Suprapubic skin (tissue), 4 donors: ENCODE data around the gene CENATAC. TPM values are rescaled to one million over a fixed set of nuclear protein-coding genes. Genes with fewer than 3 reads are reported as not detected.
"Not testable (repeated sequence)": the region's sequence is repeated elsewhere in the genome, so short reads cannot be mapped to it uniquely, and the experiment has no call there.

Source experiments
- DNase-seq, 2 donors: peaks; one replicate each; pipeline ENCODE4 v3.0.0-alpha.2; 2019; ENCODE audit warnings: low spot score in 2 of 2
- H3K27ac ChIP-seq: fragments of 200-600 bp; sonication (generic); one replicate; pipeline ENCODE4 v1.5.1; 2019
- H3K27me3 ChIP-seq: fragments of 200-600 bp; sonication (generic); one replicate; pipeline ENCODE4 v1.5.1; 2019
- H3K36me3 ChIP-seq: fragments of 200-600 bp; sonication (generic); one replicate; pipeline ENCODE4 v1.5.1; 2019
- H3K4me1 ChIP-seq: fragments of 200-600 bp; sonication (generic); one replicate; pipeline ENCODE4 v1.5.1; 2019
- H3K4me3 ChIP-seq: fragments of 200-600 bp; sonication (generic); one replicate; pipeline ENCODE4 v1.5.1; 2019; ENCODE audit warnings: mild to moderate bottlenecking
- H3K9me3 ChIP-seq: fragments of 200-600 bp; sonication (generic); one replicate; pipeline ENCODE4 v1.5.1; 2019
- EP300 ChIP-seq: sonication (generic); formaldehyde crosslinking; IDR thresholded peaks from one replicate; pipeline ENCODE4 v1.6.1; 2017; ENCODE audit warnings: antibody characterized with exemption
- POLR2A ChIP-seq, 2 donors: fragments of 450-650 bp; IDR thresholded peaks; one replicate each; pipeline ENCODE4 v1.6.1; 2017; ENCODE audit warnings: antibody characterized with exemption in 2 of 2, mild to moderate bottlenecking in 2 of 2, moderate library complexity in 2 of 2
- POLR2AphosphoS5 ChIP-seq, 3 donors: sonication (generic); formaldehyde crosslinking; IDR thresholded peaks; one replicate each; pipeline ENCODE4 v1.6.1; 2017; ENCODE audit warnings: antibody characterized with exemption in 3 of 3
- WGBS: methylation state at CpG from one replicate; pipeline ENCODE4 v1.1.5; 2018; 5-methylcytosine and 5-hydroxymethylcytosine counted together
- total RNA-seq, 4 donors: library from RNA; depleted of rRNA; stranded (reverse); fragments of >200 nt; gene quantifications; one replicate each; pipeline ENCODE4 v1.1.0, GENCODE V29; 2016
- TF ChIP-seq, protein P1 (sequence below), 2 donors: fragments of 200-600 bp in 1 of 2; fragments of 450-650 bp in 1 of 2; sonication (generic) in 1 of 2; IDR thresholded peaks; one replicate each; pipeline ENCODE4 v1.5.1; 2016 to 2019; ENCODE audit warnings: antibody characterized with exemption in 2 of 2, mild to moderate bottlenecking in 1 of 2, moderate library complexity in 1 of 2

CENATAC gene
- total RNA-seq, 4 donors from 2014 or later, result 26.0 to 136 (median 49.8) TPM

DNA sequence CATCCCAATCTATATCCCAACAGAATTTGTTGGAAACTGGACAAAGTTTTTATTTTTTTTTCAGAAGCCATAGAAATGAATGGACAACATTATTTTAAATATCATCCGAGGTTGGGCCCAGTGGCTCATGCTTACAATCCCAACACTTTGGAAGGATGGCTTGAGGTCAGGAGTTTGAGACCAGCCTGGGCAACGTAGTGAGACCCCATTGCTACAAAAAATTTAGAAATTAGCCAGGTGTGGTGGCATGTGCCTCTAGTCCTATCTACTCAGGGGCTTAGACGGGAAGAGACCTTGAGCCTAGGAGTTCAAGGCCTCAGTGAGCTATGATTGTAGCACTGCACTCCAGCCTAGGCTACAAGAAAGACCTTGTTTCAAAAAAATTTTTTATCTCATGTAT is 36.9 kb downstream of the CENATAC start:
- H3K36me3 ChIP-seq, result no peaks in the 10 kb centered on the region
- TF ChIP-seq POLR2A (IDR thresholded peaks at IDR 0.05) (no peak), EP300 (no peak), POLR2AphosphoS5 (IDR thresholded peaks at IDR 0.05) (no peak)
- TF ChIP-seq, protein P1, sequence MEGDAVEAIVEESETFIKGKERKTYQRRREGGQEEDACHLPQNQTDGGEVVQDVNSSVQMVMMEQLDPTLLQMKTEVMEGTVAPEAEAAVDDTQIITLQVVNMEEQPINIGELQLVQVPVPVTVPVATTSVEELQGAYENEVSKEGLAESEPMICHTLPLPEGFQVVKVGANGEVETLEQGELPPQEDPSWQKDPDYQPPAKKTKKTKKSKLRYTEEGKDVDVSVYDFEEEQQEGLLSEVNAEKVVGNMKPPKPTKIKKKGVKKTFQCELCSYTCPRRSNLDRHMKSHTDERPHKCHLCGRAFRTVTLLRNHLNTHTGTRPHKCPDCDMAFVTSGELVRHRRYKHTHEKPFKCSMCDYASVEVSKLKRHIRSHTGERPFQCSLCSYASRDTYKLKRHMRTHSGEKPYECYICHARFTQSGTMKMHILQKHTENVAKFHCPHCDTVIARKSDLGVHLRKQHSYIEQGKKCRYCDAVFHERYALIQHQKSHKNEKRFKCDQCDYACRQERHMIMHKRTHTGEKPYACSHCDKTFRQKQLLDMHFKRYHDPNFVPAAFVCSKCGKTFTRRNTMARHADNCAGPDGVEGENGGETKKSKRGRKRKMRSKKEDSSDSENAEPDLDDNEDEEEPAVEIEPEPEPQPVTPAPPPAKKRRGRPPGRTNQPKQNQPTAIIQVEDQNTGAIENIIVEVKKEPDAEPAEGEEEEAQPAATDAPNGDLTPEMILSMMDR (IDR thresholded peaks at IDR 0.05), result no peak
- peaks cover 8% of the 10 kb centered on the region for H3K4me1 ChIP-seq
- H3K27me3 ChIP-seq, result no peaks in the 10 kb centered on the region
- H3K9me3 ChIP-seq, result no peaks in the 10 kb centered on the region
- H3K27ac ChIP-seq, result no peak overlapping the region
- 84% methylated on average over 3 of the region's 3 CpGs for WGBS
- no peak for DNase-seq
- H3K4me3 ChIP-seq, result no peak overlapping the region

DNA sequence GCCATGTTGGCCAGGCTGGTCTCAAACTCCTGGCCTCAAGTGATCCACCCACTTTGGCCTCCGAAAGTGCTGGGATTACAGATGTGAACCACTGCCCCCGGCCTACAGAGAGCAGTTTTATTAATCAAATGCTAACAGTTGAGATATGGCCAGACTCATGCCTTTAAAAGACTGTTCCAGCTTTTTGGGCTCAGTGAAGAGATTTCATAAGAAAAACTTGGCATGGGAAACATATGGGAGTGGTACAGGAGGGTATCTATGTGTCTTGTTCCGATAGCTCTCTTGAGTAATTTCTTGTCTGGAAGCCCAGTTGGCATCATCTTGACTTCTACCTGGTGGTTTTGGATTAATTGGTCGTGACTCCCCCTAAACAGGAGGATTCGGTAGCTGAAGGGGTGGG is 40.9 kb downstream of the CENATAC start:
- Histone ChIP-seq H3K4me3 (no peak overlapping the region), H3K4me1 (no peaks in the 10 kb centered on the region), H3K9me3 (no peaks in the 10 kb centered on the region), H3K27ac (no peak overlapping the region), H3K36me3 (no peaks in the 10 kb centered on the region), H3K27me3 (no peaks in the 10 kb centered on the region)
- TF ChIP-seq POLR2AphosphoS5 (IDR thresholded peaks at IDR 0.05), result no peak
- TF ChIP-seq, protein P1 (IDR thresholded peaks at IDR 0.05), result no peak
- no peak for TF ChIP-seq POLR2A (IDR thresholded peaks at IDR 0.05)
- TF ChIP-seq EP300, result no peak
- no peak for DNase-seq
- 73% methylated on average over 5 of the region's 5 CpGs for WGBS

DNA sequence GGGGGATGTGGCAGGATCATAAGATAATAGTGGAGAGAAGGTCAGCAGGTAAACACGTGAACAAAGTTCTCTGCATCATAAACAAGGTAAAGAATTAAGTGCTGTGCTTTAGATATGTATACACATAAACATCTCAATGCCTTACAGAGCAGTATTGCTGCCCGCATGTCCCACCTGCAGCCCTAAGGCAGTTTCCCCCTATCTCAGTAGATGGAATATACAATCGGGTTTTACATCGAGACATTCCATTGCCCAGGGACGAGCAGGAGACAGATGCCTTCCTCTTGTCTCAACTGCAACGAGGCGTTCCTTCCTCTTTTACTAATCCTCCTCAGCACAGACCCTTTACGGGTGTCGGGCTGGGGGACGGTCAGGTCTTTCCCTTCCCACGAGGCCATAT is 41.5 kb downstream of the CENATAC start:
- H3K36me3 ChIP-seq, H3K27me3 ChIP-seq, H3K4me3 ChIP-seq, H3K9me3 ChIP-seq, DNase-seq, H3K27ac ChIP-seq, H3K4me1 ChIP-seq: not testable (repeated sequence)
- 45% methylated on average over 11 of the region's 11 CpGs for WGBS

DNA sequence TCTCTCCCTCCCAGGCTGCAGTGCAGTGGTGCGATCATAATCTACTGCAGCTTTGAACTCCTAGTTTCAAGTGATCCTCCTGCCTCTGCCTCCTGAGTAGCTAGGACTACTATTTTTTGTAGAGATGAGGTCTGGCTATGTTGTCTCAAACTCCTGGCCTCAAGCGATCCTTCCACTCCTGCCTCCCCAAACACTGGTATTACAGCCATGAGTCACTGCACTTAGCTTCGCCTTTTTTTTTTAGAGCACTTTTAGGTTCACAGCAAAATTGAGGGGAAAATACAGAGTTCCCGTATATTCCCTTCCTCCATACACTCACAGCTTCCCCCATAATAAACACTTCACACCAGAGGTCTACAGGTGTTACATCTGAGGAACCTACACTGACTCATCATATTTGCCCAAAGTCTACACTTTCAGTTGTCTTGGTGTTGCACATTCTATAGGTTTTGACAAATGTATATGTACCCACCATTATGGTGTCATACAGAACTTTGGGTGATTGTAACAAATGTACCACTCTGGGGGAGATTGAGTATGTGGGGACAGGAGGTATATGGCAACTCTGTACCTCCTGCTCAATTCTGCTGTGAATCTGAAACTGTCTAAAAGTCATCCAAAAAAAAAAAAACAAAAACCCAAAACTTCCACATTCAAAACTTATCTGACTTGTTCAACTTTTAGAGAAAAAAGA is 44.0 kb downstream of the CENATAC start:
- Histone ChIP-seq H3K4me3 (no peak overlapping the region), H3K27ac (no peak overlapping the region), H3K4me1 (no peaks in the 10 kb centered on the region), H3K36me3 (peaks cover 24% of the 10 kb centered on the region), H3K9me3 (no peaks in the 10 kb centered on the region), H3K27me3 (no peaks in the 10 kb centered on the region)
- 90% methylated on average over 4 of the region's 4 CpGs for WGBS
- TF ChIP-seq, protein P1 (IDR thresholded peaks at IDR 0.05), result no peak
- TF ChIP-seq EP300, result no peak
- TF ChIP-seq POLR2AphosphoS5 (IDR thresholded peaks at IDR 0.05), result no peak
- no peak for TF ChIP-seq POLR2A (IDR thresholded peaks at IDR 0.05)
- no peak for DNase-seq

DNA sequence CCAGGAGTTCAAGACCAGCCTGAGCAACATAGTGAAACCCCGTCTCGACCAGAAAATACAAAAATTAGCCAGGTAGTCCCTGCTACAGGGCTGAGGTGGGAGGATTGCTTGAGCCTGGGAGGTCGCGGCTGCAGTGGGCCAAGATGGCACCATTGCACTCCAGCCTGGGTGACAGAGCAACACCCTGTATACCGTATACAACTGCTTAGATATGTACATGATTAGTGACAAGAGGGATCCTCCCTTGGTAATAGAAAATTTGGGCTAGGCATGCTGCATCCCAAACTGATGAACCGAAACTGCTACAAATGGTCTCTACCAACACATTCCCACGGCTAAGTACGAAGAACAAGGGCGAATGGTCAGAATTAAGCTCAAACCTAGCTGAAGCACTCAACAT is 45.0 kb downstream of the CENATAC start:
- 93% methylated on average over 9 of the region's 9 CpGs for WGBS
- TF ChIP-seq EP300 (no peak), POLR2A (IDR thresholded peaks at IDR 0.05) (no peak), POLR2AphosphoS5 (IDR thresholded peaks at IDR 0.05) (no peak)
- TF ChIP-seq, protein P1 (IDR thresholded peaks at IDR 0.05), result no peak

DNA sequence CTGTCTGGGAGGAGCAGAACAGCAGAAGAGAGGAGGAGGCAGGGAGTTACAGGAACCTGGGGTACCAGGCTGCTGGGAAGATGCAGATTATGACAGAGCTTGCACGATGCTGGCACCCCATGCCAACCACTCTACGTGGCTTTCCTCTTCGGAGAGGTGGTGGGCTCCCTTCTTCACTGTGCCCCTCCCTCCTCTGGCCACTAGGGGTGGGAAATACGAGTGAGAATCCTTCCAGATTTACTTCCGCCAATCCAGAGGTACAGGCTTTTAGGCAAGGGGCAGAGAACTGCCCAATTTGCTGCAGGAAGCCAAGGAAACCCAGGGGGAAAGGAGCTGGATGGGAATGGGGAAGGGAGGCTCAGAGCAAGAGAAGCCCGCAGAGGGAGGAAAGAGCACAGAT is 46.8 kb downstream of the CENATAC start:
- no peaks in the 10 kb centered on the region for H3K27me3 ChIP-seq
- no peak overlapping the region for H3K27ac ChIP-seq
- no peaks in the 10 kb centered on the region for H3K9me3 ChIP-seq
- H3K4me3 ChIP-seq, result no peak overlapping the region
- DNase-seq, result no peak
- no peaks in the 10 kb centered on the region for H3K4me1 ChIP-seq
- TF ChIP-seq, protein P1 (IDR thresholded peaks at IDR 0.05), result no peak
- no peak for TF ChIP-seq POLR2A (IDR thresholded peaks at IDR 0.05)
- TF ChIP-seq POLR2AphosphoS5 (IDR thresholded peaks at IDR 0.05), result no peak
- no peak for TF ChIP-seq EP300
- peaks cover 51% of the 10 kb centered on the region for H3K36me3 ChIP-seq
- WGBS, result 71% methylated on average over 6 of the region's 6 CpGs

More for the DNA sequence above, 45.0 kb downstream of the CENATAC start:
- Histone ChIP-seq H3K9me3 (no peaks in the 10 kb centered on the region), H3K27ac (no peak overlapping the region), H3K36me3 (peaks cover 34% of the 10 kb centered on the region), H3K27me3 (no peaks in the 10 kb centered on the region), H3K4me1 (no peaks in the 10 kb centered on the region), H3K4me3 (no peak overlapping the region)
- no peak for DNase-seq
